Measurements from ENCODE around the gene C1QTNF7. TPM values are rescaled to one million over a fixed set of nuclear protein-coding genes. Genes with fewer than 3 reads are reported as not detected.

Gene C1QTNF7
- total RNA-seq, 1 experiment from 2014 or later = not detected

Other genes starting within 250 kb of the C1QTNF7 start
- 13.0 TPM for gene CC2D2A, start 41.8 kb downstream of the C1QTNF7 start, total RNA-seq (2021; ENCODE audit: unreplicated experiment)
- 20.6 TPM for gene FBXL5, start 227.3 kb downstream of the C1QTNF7 start, total RNA-seq (2021; ENCODE audit: unreplicated experiment)